ENCODE measurements around the gene SERPINB8. TPM values are rescaled to one million over a fixed set of nuclear protein-coding genes. Genes with fewer than 3 reads are reported as not detected.
"Not testable (repeated sequence)": the region's sequence is repeated elsewhere in the genome, so short reads cannot be mapped to it uniquely, and the experiment has no call there.

Gene SERPINB8
- 10.8 TPM for polyA plus RNA-seq

GRCh38 chr18:63969942-63970808 is at the start of gene SERPINB8:
Gene SERPINB8, plus strand, starts transcription at chr18:63970081. Its CDS starts 8,228 bp downstream, at chr18:63978309.
- Mint-ChIP-seq H3K4me3 (peak within 1 kb of the TSS; percentile 93 to 97 (median 97)), H3K36me3 (no peaks in the 10 kb centered on the region), H3K27ac (peak within 1 kb of the TSS; percentile 41 to 96 (median 92)), H3K4me1 (peaks cover 29 to 39% (median 29%) of the 10 kb centered on the region in 3 donors), H3K9me3 (peaks cover 0 to 1% (median 0%) of the 10 kb centered on the region in 3 donors), H3K27me3 (no peaks in the 10 kb centered on the region)

GRCh38 chr18:63922049-63922448 is 47.8 kb upstream of the SERPINB8 start:
- Mint-ChIP-seq H3K4me1 (no peaks in the 10 kb centered on the region), H3K36me3 (no peaks in the 10 kb centered on the region), H3K27ac (no peak overlapping the region), H3K9me3 (peaks cover 0 to 2% (median 0%) of the 10 kb centered on the region in 3 donors), H3K27me3 (peaks cover 17% of the 10 kb centered on the region), H3K4me3 (no peak overlapping the region)

- no peak overlapping the region for H3K4me3 Mint-ChIP-seq
- H3K27me3 Mint-ChIP-seq = peaks cover 6% of the 10 kb centered on the region
- H3K4me1 Mint-ChIP-seq = peaks cover 0 to 1% (median 0%) of the 10 kb centered on the region in 3 donors
- H3K9me3 Mint-ChIP-seq = peaks cover 0 to 2% (median 0%) of the 10 kb centered on the region in 3 donors
- H3K27ac Mint-ChIP-seq = no peak overlapping the region
- no peaks in the 10 kb centered on the region for H3K36me3 Mint-ChIP-seq
These were observed 45.3 kb upstream of the SERPINB8 start for GRCh38 chr18:63924551-63924950.

GRCh38 chr18:63928331-63928730 is 41.5 kb upstream of the SERPINB8 start:
- H3K4me3 Mint-ChIP-seq = no peak overlapping the region
- H3K4me1 Mint-ChIP-seq = peaks cover 0 to 1% (median 0%) of the 10 kb centered on the region in 3 donors
- H3K27me3 Mint-ChIP-seq = peaks cover 6% of the 10 kb centered on the region
- no peaks in the 10 kb centered on the region for H3K36me3 Mint-ChIP-seq
- H3K9me3 Mint-ChIP-seq = peaks cover 0 to 2% (median 0%) of the 10 kb centered on the region in 3 donors
- H3K27ac Mint-ChIP-seq = no peak overlapping the region

- H3K4me1 Mint-ChIP-seq, H3K9me3 Mint-ChIP-seq, H3K4me3 Mint-ChIP-seq, H3K27ac Mint-ChIP-seq, H3K36me3 Mint-ChIP-seq, H3K27me3 Mint-ChIP-seq: not testable (repeated sequence)
These were observed 40.5 kb upstream of the SERPINB8 start for GRCh38 chr18:63929369-63929768.

GRCh38 chr18:63930773-63931354 is 39.0 kb upstream of the SERPINB8 start:
- Mint-ChIP-seq H3K4me3 (no peak overlapping the region), H3K27me3 (peaks cover 2% of the 10 kb centered on the region), H3K9me3 (peaks cover 0 to 2% (median 0%) of the 10 kb centered on the region in 3 donors), H3K4me1 (peaks cover 0 to 1% (median 0%) of the 10 kb centered on the region in 3 donors), H3K36me3 (no peaks in the 10 kb centered on the region), H3K27ac (no peak overlapping the region)

GRCh38 chr18:63936156-63936931 is 33.5 kb upstream of the SERPINB8 start:
- Mint-ChIP-seq H3K9me3 (no peaks in the 10 kb centered on the region), H3K4me1 (peaks cover 3 to 6% (median 3%) of the 10 kb centered on the region in 3 donors), H3K27me3 (peaks cover 4% of the 10 kb centered on the region), H3K36me3 (peaks cover 2% of the 10 kb centered on the region), H3K27ac (no peak overlapping the region), H3K4me3 (peak overlapping the region in 2 of 4 donors; percentile 86 to 89)

- H3K27ac Mint-ChIP-seq = no peak overlapping the region
- peaks cover 3 to 6% (median 3%) of the 10 kb centered on the region in 3 donors for H3K4me1 Mint-ChIP-seq
- H3K4me3 Mint-ChIP-seq = no peak overlapping the region
- no peaks in the 10 kb centered on the region for H3K9me3 Mint-ChIP-seq
- peaks cover 2% of the 10 kb centered on the region for H3K36me3 Mint-ChIP-seq
- H3K27me3 Mint-ChIP-seq = peaks cover 8% of the 10 kb centered on the region
These were observed 32.9 kb upstream of the SERPINB8 start for GRCh38 chr18:63936932-63937393.

- Mint-ChIP-seq H3K4me1 (peaks cover 3 to 6% (median 3%) of the 10 kb centered on the region in 3 donors), H3K36me3 (peaks cover 2% of the 10 kb centered on the region), H3K4me3 (no peak overlapping the region), H3K27me3 (peaks cover 20% of the 10 kb centered on the region), H3K9me3 (no peaks in the 10 kb centered on the region), H3K27ac (no peak overlapping the region)
These were observed 29.9 kb upstream of the SERPINB8 start for GRCh38 chr18:63940008-63940407.

- peaks cover 19% of the 10 kb centered on the region for H3K27me3 Mint-ChIP-seq
- not testable (repeated sequence) for H3K27ac Mint-ChIP-seq, H3K9me3 Mint-ChIP-seq, H3K4me3 Mint-ChIP-seq, H3K36me3 Mint-ChIP-seq, H3K4me1 Mint-ChIP-seq
These were observed 29.3 kb upstream of the SERPINB8 start for GRCh38 chr18:63940543-63941050.

GRCh38 chr18:63947051-63947790 is 22.7 kb upstream of the SERPINB8 start:
- no peaks in the 10 kb centered on the region for H3K36me3 Mint-ChIP-seq
- no peaks in the 10 kb centered on the region for H3K9me3 Mint-ChIP-seq

GRCh38 chr18:63949068-63949737 is 20.7 kb upstream of the SERPINB8 start, which contains the start of gene HMSD:
Gene HMSD, plus strand, starts transcription at chr18:63949301. Its CDS starts 4,155 bp downstream, at chr18:63953456.
- H3K27ac Mint-ChIP-seq = peak within 1 kb of the TSS in 1 of 3 donors; percentile 13
- peaks cover 18 to 20% (median 19%) of the 10 kb centered on the region in 3 donors for H3K4me1 Mint-ChIP-seq
- peaks cover 5% of the 10 kb centered on the region for H3K27me3 Mint-ChIP-seq
- no peaks in the 10 kb centered on the region for H3K36me3 Mint-ChIP-seq
- H3K9me3 Mint-ChIP-seq = no peaks in the 10 kb centered on the region
- peak within 1 kb of the TSS; percentile 72 to 96 (median 84) for H3K4me3 Mint-ChIP-seq

More at GRCh38 chr18:63947051-63947790, 22.7 kb upstream of the SERPINB8 start:
- Mint-ChIP-seq H3K4me1 (peaks cover 18 to 20% (median 19%) of the 10 kb centered on the region in 3 donors), H3K4me3 (peak overlapping the region in 1 of 4 donors; percentile 29), H3K27me3 (peaks cover 14% of the 10 kb centered on the region), H3K27ac (no peak overlapping the region)

- Mint-ChIP-seq H3K4me3 (no peak overlapping the region), H3K27me3 (peaks cover 1% of the 10 kb centered on the region), H3K9me3 (no peaks in the 10 kb centered on the region), H3K36me3 (no peaks in the 10 kb centered on the region), H3K4me1 (peaks cover 18 to 20% (median 19%) of the 10 kb centered on the region in 3 donors), H3K27ac (no peak overlapping the region)
These were observed 18.6 kb upstream of the SERPINB8 start for GRCh38 chr18:63951302-63951705.
